Right ventricle myocardium inferior (tissue), 1 donor: ENCODE results near the gene MED13L. TPM values are rescaled to one million over a fixed set of nuclear protein-coding genes. Genes with fewer than 3 reads are reported as not detected.
A peak's percentile ranks its signal among the peaks of the same experiment; 100 is the strongest.
"Not testable (repeated sequence)": the region's sequence is repeated elsewhere in the genome, so short reads cannot be mapped to it uniquely, and the experiment has no call there.

ENCODE experiments used
- ATAC-seq: fragments of 200-7000 bp; cut with Tn5 transposase; one replicate; pipeline ENCODE4 v1.9.1; 2020; ENCODE audit warnings: mild to moderate bottlenecking, moderate library complexity
- DNase-seq: peaks from one replicate; pipeline ENCODE4 v3.0.0; 2021; ENCODE audit errors: missing footprints
- intact Hi-C: fragments of 100-400 bp; cut with DNase I; formaldehyde crosslinking; loops from one replicate; pipeline ENCODE4 v1.11.0; 2022
- total RNA-seq: library from RNA; stranded (reverse); fragmentation: NEBNext Ultra II Directional; extraction: Animal tissue kit (Norgen Biotek cat#: 25700); gene quantifications from one replicate; pipeline ENCODE4 v1.2.1, GENCODE V29; 2021
- donor health status: DM: no; HTN: yes; CAD: no; lungs with severe emphysema.

MED13L gene
- total RNA-seq, 1 donor from 2014 or later = 59.8 TPM

DNA sequence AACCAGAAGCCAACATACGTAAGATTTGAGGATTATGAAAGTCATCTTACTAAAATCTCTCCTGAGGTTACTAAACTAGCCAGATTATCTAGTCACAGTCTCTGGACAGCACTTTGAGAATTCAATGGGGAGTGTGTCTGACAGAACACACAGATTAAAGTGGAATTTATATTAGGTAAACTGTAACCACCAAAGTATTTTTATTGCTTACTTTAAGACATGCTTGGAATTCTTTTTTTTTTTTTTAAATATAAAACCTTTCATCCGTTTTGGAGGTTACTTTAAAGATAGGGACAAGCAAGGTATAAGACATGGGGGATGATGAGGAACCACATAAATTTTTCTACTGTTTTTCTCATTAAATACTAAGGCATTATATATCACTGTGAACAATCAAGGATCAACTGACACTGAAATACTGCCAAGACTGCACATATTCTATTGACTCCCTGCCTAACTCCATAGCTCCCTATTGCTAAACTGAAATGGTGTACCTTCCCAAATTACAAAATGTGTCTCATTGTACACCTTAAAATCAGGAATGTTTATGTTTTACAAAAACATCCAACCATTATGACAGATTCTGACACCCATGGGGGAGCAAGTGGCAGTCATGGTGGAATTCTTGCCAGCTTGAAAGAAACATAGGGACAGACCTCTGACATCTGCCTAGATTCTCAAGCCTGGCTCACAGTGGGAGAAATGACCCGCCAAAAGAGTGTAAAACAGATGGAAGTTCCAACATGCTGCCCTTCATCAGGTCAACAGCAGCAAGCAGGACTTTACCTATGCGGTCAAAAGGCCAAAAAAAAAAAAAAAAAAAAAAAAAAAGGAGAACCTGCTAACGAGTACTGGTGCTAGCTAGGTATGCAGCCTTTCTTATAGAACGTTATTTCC lies 239.3 kb downstream of the MED13L start:
- intact Hi-C loops = no loop called here
- no peak for ATAC-seq

DNA sequence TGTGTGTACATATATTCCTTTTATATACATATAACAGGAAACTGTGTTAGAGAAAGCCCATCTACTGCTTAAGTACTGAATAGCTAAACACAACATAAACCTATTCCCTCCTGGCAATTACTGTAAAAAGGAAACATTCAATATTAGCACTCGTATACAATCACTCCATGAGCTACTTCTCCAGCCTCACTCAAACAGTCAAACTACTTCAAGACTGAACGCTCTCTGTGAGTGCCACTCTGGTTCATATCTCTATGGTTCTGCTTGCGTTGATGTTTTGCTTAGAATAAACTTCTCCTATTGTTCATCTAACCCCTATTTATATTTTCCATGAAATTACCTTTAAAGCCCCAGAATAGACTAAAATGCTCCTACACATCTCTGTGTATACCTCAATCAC lies 243.7 kb downstream of the MED13L start:
- ATAC-seq = no peak
- no peak for DNase-seq
- intact Hi-C loops = no loop called here

More for the DNA sequence above, 239.3 kb downstream of the MED13L start:
- no peak for DNase-seq

DNA sequence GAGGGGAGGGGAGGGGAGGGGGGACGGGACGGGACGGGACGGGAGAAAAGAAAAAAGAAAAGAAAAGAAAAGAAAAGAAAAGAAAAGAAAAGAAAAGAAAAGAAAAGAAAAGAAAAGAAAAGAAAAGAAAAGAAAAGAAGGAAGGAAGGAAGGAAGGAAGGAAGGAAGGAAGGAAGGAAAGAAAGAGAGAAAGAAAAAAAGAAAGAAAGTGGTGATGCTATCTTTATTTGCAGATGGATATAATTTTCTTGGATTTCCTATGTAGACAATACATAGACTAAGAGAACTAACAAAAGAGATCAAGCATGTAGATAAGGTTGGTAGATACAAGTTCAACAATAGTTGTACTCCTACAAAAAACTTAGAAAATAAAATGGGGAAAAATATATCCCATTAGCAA lies 245.9 kb downstream of the MED13L start:
- intact Hi-C loops, ATAC-seq, DNase-seq: not testable (repeated sequence)

DNA sequence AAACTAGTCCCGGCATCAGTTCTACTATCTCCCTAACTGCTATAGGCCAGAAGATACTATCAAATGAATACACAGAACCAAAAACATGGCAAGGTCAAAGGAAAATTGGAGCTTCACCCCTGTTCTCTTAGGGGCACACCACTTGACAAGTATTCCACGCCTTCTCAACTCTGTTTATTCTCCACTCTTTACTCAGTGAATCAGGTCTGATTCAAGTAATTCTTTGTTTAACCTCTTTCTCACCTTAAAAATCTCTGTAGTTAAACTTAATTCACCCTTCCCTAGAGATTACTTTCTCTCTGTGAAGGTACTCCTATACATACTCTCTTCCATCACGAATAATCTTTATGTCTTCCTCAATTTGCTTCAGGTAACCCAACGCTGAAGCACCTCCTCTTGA lies 248.9 kb downstream of the MED13L start:
- DNase-seq (no peak), ATAC-seq (no peak)
- intact Hi-C loops = no loop called here

DNA sequence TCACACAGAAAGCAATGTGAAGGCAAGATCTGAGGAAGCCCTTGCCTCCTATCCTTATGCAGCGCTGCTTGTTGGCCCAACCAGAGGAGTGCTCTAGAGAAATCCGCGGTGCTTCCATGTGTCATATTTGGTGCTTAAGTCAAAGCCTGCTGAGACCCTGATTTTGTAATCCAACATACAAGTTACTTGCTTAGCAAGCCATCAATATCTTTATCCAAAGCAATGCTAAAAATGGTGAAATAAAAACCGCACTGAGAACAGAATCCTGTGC lies 250.0 kb downstream of the MED13L start:
- DNase-seq (no peak), ATAC-seq (no peak)
- intact Hi-C loops = no loop called here

DNA sequence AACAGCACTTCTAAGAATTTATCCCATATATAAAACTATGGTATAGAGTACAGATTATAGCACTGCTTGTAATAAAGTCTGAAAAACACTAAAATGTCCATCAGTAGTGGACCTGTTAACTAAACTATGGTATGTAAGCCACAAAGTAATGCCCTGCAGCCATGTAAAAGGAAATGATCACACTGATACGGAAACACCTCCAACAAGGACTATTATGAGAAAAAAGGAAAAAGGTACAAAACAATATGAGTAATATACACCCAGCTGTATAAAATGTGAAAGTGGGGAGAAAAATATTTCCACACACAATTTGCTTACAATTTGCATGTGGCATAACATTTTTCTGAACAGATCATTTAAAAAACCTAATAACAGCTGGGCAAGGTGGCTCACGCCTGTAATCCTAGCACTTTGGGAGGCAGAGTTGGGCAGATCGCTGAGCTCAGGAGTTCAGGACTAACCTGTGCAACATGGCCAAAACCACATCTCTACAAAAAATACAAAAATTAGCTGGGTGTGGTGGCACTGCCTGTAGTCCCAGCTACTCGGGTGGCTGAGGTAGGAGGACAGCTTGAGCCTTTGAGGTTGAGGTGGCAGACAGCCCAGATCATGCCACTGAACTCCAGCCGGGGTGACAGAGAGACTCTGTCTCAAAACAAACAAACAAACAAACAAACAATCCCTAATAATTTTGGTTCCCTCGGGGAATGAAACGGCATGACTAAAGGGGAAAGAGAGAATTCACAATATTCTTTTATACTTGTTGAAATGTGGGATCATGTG lies 250.5 kb downstream of the MED13L start:
- intact Hi-C loops = no loop called here
- DNase-seq = no peak
- ATAC-seq = peak; percentile 54

DNA sequence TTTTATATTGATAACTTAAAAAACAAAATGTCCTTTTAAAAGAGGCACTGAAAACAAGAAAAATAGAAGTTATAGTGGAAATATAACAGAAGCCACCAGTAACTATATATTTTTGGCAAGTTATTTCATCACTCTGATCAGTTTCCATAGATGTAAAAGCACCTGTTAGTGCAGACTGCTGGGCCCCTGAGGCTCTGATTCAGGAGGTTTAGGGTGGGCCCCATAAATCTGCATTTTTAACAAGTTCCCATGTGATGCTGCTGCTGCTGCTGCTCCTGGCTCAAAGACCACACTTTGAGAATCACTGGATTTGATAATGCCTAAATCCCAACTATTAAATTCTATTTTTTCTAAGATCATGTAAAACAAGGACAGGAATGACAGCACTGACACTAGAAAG lies 251.1 kb downstream of the MED13L start:
- DNase-seq = no peak
- no peak for ATAC-seq
- intact Hi-C loops = no loop called here

DNA sequence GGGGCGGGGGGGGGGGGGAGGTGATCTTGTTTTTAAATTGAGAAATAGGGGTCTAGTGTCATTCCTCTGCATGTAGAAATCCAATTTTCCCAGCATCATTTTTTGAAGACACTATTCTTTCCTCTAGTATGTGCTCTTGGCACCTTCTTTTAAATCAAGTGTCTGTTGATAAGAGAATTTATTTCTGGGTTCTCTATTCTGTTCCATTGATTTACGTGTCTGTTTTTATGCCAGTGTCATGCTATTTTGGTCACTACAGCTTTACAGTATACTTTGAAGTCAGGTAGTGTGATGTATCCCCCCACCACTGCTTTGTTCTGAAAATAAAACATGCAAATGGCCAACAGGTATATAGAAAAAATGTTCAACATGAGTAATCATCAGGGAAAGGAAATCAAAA lies 252.7 kb downstream of the MED13L start:
- ATAC-seq = peak; percentile 48
- intact Hi-C loops = no loop called here
- DNase-seq = no peak

DNA sequence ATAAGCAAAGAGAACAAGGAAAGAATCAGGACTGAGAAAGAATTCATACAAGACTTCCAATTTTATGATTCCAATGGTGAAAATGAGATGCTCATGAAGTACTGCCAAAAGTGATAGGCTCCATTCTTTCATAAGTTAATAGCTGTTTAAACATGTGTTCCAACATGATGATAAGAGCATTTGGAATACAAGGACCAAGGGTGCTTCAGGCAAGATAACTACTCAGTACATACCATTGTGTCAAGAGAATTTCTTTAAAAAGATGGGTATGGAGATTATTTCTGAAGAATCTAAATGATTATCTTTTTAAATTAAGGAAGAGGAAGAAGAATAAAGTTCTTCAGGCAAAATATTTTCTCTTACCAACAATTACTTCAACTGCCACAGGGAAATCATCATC lies 258.1 kb downstream of the MED13L start:
- ATAC-seq (no peak), DNase-seq (no peak)
- intact Hi-C loops = no loop called here

DNA sequence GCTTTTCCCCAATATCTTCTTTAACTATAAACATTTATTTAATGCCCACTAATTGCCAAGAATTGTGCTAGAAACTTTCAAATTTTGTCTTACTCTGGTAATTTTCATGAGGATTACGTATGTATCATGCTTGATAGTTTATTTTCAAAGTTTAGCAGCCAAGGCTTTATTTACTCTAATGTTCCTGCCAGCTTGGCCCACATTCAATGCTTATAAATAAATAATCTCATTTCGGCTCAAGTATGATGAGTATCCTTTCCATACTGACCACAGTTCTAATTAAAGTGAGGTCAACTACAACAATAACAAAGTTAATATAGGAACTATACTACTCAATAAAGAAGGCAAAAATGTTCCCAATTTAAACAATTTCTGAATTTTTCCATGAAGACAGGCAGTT lies 259.2 kb downstream of the MED13L start:
- intact Hi-C loops = no loop called here
- no peak for DNase-seq
- no peak for ATAC-seq

DNA sequence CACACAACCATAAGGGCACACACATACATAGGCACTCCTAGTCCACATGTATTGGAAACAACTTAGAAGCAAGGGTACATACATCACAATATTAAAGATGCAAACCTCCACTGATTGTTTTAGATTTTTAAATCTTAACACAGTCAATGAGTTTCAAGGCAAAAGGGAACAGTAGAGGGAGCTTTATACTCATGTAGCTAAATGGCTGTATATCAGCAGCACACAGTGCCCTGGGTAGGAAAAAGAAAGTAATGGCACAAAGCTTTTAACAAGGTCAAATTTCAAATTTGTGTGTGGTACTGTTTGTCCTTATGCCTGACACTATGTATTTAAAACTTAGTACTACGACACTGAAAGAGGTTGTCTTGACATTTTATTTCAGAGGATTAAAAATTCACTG lies 262.0 kb downstream of the MED13L start:
- ATAC-seq (peak; percentile 76), DNase-seq (no peak)
- intact Hi-C loops = loop anchor here (1.0 kb wide), 1 partner anchor 221 kb away; no protein-coding TSS in a partner anchor

DNA sequence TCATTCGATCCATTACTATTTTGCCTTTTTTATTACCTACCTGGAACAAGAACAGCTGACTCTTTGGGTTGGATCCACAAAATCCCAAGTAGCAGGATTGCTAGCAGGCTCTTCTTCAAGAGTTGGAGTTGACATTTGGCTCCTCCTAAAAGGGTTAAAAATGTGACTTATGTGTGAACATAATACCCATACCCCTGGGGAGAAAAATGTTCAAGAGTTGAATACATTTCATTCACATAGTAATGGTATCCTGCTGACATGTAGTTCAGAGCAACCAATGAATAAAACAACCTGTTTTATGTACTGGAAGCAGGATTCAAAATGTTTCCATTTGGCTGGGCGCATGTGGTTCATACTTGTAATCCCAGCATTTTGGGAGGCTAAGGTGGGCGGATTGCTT lies 264.7 kb downstream of the MED13L start:
- ATAC-seq (no peak), DNase-seq (no peak)
- intact Hi-C loops = no loop called here

DNA sequence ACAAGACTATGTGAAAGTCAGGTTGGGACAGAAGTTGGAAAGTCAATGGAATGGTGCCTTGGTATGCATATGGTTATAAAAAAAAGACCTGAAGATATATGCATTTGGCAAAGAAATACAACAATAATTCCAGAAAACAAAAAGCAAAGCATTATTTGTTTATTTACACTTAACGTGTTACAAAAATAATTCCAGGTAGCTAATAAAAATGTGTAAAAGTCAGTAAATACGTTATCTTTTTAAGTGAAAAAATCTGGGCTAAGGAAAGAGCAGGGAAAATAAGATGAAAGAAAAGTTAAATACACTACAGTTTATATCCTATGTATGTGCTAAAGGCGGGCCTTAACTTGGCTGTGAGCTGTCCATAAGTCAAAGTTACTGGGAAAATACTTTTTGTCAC lies 266.3 kb downstream of the MED13L start:
- intact Hi-C loops = no loop called here
- ATAC-seq (no peak), DNase-seq (no peak)

DNA sequence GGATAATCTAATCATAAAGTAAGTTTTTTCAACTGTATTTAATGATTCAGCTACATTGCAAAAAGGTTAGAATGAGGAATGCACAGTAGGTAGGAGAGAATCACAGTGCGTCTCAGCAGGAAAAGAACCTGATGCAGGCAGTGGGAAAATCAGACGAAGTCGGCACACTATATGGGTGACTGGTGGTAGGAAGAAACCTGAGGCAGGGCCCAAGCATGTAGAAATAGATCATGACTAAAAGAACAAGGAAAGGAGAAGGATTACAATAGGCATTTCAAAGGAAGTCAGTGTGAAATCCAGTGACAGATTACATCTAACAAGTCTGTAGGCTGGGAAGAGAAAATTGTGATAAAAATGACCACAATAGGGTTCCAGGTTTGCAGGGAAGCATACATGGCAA lies 267.0 kb downstream of the MED13L start:
- ATAC-seq (no peak), DNase-seq (no peak)
- intact Hi-C loops = no loop called here

DNA sequence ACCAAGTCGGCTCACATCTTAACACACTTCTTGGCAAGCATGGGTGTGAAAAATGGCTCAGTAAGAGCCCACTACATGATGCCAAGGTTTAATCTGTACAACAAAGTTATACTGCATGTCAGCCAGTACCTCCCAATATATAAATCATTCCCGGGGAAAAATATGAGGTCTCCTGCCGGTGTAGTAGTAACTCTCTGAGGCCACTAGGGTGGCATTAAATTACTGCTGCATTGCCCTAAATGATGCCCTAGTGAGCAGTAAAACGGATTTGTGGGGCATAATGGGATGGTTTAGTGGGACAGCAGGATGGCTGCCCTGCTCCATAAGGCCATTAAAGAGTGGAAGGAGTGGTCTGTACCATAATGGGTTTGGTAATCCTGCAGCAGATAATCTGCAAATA lies 267.7 kb downstream of the MED13L start:
- no peak for DNase-seq
- intact Hi-C loops = no loop called here
- ATAC-seq = no peak

DNA sequence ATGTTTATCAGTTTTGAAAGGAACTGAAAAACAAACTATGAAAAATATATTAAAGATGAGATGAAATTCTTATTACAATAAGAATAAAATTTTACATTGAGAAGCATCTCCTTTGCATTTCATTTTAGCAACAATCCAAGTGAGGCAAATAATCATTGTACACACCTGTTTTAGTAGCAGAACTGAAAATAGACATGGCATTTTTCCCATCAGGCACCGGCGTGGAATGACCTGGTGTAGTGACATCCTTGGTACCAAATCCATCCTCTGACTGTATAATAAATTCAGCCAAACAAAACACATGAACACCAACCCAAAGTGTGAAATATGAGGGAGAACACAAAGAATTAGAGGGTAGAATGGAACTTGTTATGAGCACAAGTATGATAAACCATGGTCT lies 271.4 kb downstream of the MED13L start:
- ATAC-seq (no peak), DNase-seq (no peak)
- intact Hi-C loops = no loop called here

DNA sequence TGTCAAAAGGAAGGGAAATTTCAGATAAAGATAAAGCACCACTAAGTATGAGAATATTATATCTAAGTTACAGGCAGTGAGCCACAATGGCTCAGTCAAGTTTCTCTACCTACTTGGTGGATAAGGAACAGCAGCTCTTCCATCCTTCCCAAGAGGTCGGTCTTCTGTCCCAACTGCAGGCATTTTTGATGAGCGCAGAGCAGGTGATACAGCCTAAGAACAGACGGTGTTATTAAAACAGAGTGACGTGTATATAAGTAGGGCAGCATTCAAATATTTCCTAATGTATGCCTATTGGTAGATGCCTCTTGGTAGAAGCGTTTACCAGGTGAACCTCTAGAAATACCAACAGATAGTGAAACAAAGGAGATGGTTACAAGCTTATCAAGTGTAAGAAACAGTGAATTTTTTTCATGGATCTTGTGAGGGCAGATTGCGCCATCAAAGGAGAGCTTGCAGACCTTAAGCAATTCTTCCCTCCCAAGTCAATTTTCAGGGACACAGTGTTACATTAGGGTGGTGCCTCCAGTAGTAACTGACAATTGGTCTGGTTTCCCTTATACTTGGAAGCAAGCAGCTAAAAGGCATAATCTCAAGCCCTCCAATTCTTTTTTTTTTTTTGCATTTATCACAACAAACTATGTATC lies 274.5 kb downstream of the MED13L start:
- DNase-seq = no peak
- ATAC-seq = no peak
- intact Hi-C loops = loop anchor here (5.0 kb wide), 1 partner anchor 594 kb away; no protein-coding TSS in a partner anchor

DNA sequence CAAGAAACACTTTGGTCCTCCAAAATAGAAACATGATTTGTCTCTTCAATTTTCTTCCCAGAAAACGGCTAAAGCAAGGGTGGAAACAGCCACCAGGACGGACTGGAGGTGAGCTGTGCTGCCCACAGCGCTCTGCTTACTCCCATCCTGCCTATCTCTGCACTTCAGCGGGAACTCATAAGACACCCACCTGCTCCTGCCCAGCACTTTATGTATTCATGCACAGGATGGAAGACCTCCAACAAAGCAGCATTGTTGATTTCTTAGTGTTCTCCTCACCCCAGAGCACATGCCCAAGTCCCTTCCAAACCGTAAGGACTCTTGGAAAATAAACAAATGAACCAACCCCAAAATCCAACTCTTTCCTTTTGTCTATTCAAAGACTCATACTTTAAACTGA lies 277.2 kb downstream of the MED13L start:
- intact Hi-C loops = loop anchor here (5.0 kb wide), 1 partner anchor 597 kb away; no protein-coding TSS in a partner anchor
- no peak for ATAC-seq

DNA sequence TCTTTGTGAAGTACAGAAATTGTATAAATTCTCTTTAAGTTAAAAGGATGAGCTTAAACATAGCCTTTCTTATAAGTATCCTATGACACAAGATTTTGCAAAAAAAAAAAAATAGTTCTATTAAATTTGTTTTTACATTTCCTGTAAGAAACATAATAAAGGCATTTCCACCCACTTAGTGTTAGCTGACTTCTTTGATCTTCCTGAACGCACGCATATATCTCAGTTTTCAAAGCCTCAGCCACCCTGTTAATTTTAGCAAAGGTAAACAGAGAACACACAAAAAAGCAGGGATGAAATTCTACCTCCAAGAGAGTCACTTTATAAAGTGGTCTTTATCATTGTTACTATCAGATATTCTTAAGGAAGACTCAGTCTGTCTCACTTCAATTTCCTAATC lies 277.9 kb downstream of the MED13L start:
- DNase-seq (no peak), ATAC-seq (no peak)
- intact Hi-C loops = loop anchor here (5.0 kb wide), 2 partner anchors 238 to 708 kb away; no protein-coding TSS in a partner anchor

More for the DNA sequence above, 277.2 kb downstream of the MED13L start:
- DNase-seq = no peak
